ENCODE data around the gene HIPK2.

HIPK2 gene

DNA sequence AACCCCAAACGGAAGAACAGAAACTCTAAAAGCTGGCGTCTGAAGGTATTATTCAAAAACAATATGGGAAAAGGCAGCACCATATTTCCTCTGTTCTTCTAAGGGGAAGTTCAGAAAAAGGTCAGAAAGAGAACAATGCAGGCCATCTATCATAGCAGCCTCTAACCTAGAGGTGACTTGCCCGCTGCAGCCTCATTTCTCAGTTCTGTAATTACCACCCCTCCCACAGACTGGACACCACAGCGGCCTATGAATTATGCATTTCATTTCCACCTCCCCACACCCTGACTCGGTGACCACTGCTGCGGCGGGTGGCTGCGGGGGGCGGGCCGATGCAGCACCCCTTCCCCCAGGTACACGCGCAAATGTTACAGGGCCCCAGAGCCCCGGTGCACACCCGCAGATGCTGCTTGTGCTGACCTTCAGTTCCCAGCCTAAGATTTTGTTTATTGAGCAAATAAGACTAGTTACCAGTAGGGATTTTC lies 128.8 kb downstream of the HIPK2 start:
- TF ChIP-seq L3MBTL2 (conservative IDR thresholded peaks at IDR 0.05) (no peak), NFRKB (IDR thresholded peaks at IDR 0.05) (no peak), BHLHE40 (IDR thresholded peaks at IDR 0.05; ENCODE audit: borderline replicate concordance) (no peak)
- TF ChIP-seq, protein P1, sequence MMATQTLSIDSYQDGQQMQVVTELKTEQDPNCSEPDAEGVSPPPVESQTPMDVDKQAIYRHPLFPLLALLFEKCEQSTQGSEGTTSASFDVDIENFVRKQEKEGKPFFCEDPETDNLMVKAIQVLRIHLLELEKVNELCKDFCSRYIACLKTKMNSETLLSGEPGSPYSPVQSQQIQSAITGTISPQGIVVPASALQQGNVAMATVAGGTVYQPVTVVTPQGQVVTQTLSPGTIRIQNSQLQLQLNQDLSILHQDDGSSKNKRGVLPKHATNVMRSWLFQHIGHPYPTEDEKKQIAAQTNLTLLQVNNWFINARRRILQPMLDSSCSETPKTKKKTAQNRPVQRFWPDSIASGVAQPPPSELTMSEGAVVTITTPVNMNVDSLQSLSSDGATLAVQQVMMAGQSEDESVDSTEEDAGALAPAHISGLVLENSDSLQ (IDR thresholded peaks at IDR 0.05), result no peak
- POLR2A ChIA-PET, result no interaction called here
- CTCF ChIA-PET, result no interaction called here
- DNase-seq (ENCODE audit: extremely low spot score), result no peak

DNA sequence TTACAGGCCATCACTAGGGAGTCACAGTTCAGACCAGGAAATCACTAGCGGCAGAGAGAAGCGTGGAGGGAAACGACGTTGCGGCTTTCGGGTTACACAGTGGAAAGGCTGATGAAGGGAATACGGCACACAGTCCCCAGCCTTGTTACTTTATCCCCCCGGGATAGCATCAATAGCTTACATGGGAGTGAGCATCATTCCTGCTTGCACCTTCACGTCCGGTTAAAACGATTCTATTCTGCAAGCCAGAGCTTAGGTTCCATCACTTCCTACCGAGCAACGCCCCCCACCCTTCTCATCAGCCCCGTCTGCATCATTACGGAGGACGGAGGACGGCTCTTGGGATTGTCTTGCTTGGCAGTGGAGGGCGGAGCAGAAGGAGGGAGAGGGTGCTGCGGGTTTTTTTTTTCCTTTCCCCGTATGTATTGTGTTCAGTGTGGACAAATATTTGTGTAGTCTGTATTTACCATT lies 129.4 kb downstream of the HIPK2 start:
- ChIA-PET CTCF (interaction anchor here (1.8 to 3.9 kb wide), 2 partner anchors 15 to 354 kb away, joined by 8 to 35 read pairs; no protein-coding TSS in a partner anchor), POLR2A (no interaction called here)
- no peak for DNase-seq (ENCODE audit: extremely low spot score)
- TF ChIP-seq L3MBTL2 (conservative IDR thresholded peaks at IDR 0.05) (no peak), TARDBP (IDR thresholded peaks at IDR 0.05) (no peak), BHLHE40 (IDR thresholded peaks at IDR 0.05; ENCODE audit: borderline replicate concordance) (no peak), NFRKB (IDR thresholded peaks at IDR 0.05) (no peak), FOXA1 (IDR thresholded peaks at IDR 0.05) (no peak), ZNF384 (IDR thresholded peaks at IDR 0.05) (no peak), FOXM1 (IDR thresholded peaks at IDR 0.05; ENCODE audit: borderline replicate concordance) (no peak), SUZ12 (IDR thresholded peaks at IDR 0.05) (no peak), HDGF (IDR thresholded peaks at IDR 0.05; ENCODE audit: borderline replicate concordance) (no peak), ARNT (IDR thresholded peaks at IDR 0.05) (no peak), ELF4 (IDR thresholded peaks at IDR 0.05) (no peak), CTBP1 (IDR thresholded peaks at IDR 0.05; ENCODE audit: borderline replicate concordance) (no peak)
- TF ChIP-seq, protein P1 (IDR thresholded peaks at IDR 0.05), result no peak

DNA sequence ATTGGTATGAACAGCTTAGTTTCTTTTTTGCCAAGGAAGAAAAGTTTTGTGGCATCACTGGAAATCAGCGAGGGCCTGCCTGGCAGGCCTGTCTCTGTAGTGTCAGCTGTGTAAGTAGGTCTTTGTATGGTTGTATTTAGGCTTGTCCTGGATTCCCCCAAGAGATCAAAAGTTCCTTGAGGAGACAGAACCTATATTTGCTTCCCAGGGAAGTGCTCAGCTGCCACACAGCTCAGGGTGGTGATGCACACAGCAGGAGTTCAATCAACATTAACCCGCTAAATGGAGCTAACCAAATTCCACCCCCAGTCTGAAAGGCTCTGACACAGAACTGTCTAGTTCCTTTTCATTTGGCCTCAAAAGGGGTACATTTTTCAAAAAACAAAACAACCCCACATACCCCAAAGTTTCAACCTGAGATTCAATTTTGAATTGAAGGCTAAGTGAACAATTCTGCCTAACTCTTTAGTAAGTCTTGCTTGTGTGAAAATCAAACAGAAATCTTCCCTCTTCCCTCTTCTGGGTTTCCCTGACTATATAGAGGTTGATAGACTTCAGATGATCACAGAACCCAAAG lies 129.9 kb downstream of the HIPK2 start:
- no peak for DNase-seq (ENCODE audit: extremely low spot score)
- POLR2A ChIA-PET, result interaction anchor here (2.4 kb wide), 1 partner anchor 130 kb away, joined by 6 read pairs; the partner anchor contains the start of gene HIPK2
- CTCF ChIA-PET, result interaction anchor here (0.8 to 3.9 kb wide), 6 partner anchors 11 to 358 kb away, joined by 3 to 35 read pairs (median 8); no protein-coding TSS in a partner anchor
- no peak for TF ChIP-seq ARNT (IDR thresholded peaks at IDR 0.05)
- TF ChIP-seq NFRKB (IDR thresholded peaks at IDR 0.05), result no peak
- TF ChIP-seq SP1 (IDR thresholded peaks at IDR 0.05), result no peak
- TF ChIP-seq BHLHE40 (IDR thresholded peaks at IDR 0.05; ENCODE audit: borderline replicate concordance), result no peak
- TF ChIP-seq LEF1 (IDR thresholded peaks at IDR 0.05; ENCODE audit: borderline replicate concordance), result no peak
- TF ChIP-seq FOXA1 (IDR thresholded peaks at IDR 0.05), result no peak
- TF ChIP-seq CTBP1 (IDR thresholded peaks at IDR 0.05; ENCODE audit: borderline replicate concordance), result no peak
- TF ChIP-seq SUZ12 (IDR thresholded peaks at IDR 0.05), result no peak

DNA sequence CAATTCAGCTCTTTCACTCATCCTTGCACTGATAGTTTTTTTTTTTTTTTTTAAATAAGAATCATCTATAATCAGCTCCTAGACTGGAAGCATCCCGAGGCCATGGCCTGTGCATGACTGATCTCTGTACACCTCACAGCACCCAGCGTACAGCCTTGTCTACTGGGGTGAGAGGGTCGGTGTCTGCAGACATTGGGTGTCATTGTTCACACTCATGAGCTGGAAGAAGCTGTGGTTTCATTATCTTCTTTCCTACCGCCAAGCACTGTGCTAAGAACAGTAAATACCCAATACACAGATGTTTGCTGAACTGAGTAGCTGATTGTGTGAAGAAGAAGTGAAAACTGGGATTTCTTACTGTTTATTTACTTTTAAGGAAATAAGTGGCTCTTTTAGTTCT lies 130.7 kb downstream of the HIPK2 start:
- DNase-seq (ENCODE audit: extremely low spot score), result no peak
- TF ChIP-seq HDGF (IDR thresholded peaks at IDR 0.05; ENCODE audit: borderline replicate concordance) (no peak), LEF1 (IDR thresholded peaks at IDR 0.05; ENCODE audit: borderline replicate concordance) (no peak), FOXK2 (IDR thresholded peaks at IDR 0.05) (no peak), CTBP1 (IDR thresholded peaks at IDR 0.05; ENCODE audit: borderline replicate concordance) (no peak), FOXM1 (IDR thresholded peaks at IDR 0.05; ENCODE audit: borderline replicate concordance) (no peak), ELF4 (IDR thresholded peaks at IDR 0.05) (no peak), ZNF384 (IDR thresholded peaks at IDR 0.05) (no peak), NFRKB (IDR thresholded peaks at IDR 0.05) (no peak), TARDBP (IDR thresholded peaks at IDR 0.05) (no peak), L3MBTL2 (conservative IDR thresholded peaks at IDR 0.05) (no peak), SUZ12 (IDR thresholded peaks at IDR 0.05) (no peak), FOXA1 (IDR thresholded peaks at IDR 0.05) (no peak), ARNT (IDR thresholded peaks at IDR 0.05) (no peak), SP1 (IDR thresholded peaks at IDR 0.05) (no peak), BHLHE40 (IDR thresholded peaks at IDR 0.05; ENCODE audit: borderline replicate concordance) (no peak)
- TF ChIP-seq, protein P1 (IDR thresholded peaks at IDR 0.05), result no peak
- CTCF ChIA-PET, result interaction anchor here (0.6 to 3.9 kb wide), 12 partner anchors 10 to 794 kb away, joined by 3 to 35 read pairs (median 4); no protein-coding TSS in a partner anchor
- POLR2A ChIA-PET, result interaction anchor here (2.4 kb wide), 1 partner anchor 131 kb away, joined by 6 read pairs; the partner anchor contains the start of gene HIPK2

DNA sequence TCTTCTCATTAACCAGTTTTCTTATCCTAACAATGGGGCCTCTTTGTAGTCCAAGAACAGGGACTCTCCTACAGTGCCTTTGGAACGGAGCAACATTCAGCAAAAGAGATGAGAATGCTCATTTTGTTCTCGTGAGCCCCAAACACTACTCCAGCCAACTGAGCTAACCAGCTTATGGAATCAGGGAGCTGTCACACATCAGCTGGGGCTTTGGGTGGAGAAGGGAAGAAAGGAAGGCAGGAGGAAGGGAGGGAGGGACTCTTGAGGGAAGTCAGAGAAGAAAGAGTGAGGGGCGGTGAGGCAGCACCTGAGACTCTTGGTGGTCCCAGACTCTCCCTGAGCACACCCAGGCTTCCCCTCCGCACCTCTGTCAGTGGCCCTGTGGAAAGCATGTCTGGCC lies 131.2 kb downstream of the HIPK2 start:
- ChIA-PET CTCF (interaction anchor here (0.5 to 3.9 kb wide), 23 partner anchors 10 to 451 kb away, joined by 3 to 35 read pairs (median 4); no protein-coding TSS in a partner anchor), POLR2A (interaction anchor here (1.4 to 2.4 kb wide), 2 partner anchors 132 to 287 kb away, joined by 3 to 6 read pairs; partner anchors contain the start of genes HIPK2 and LUC7L2)
- TF ChIP-seq ARNT (IDR thresholded peaks at IDR 0.05) (no peak), NFRKB (IDR thresholded peaks at IDR 0.05) (no peak), FOXA1 (IDR thresholded peaks at IDR 0.05) (no peak), FOXM1 (IDR thresholded peaks at IDR 0.05; ENCODE audit: borderline replicate concordance) (no peak), ZNF384 (IDR thresholded peaks at IDR 0.05) (no peak), SP1 (IDR thresholded peaks at IDR 0.05) (no peak), TARDBP (IDR thresholded peaks at IDR 0.05) (no peak), HDGF (IDR thresholded peaks at IDR 0.05; ENCODE audit: borderline replicate concordance) (no peak), ELF4 (IDR thresholded peaks at IDR 0.05) (no peak), FOXK2 (IDR thresholded peaks at IDR 0.05) (no peak), L3MBTL2 (conservative IDR thresholded peaks at IDR 0.05) (no peak), CTBP1 (IDR thresholded peaks at IDR 0.05; ENCODE audit: borderline replicate concordance) (no peak), BHLHE40 (IDR thresholded peaks at IDR 0.05; ENCODE audit: borderline replicate concordance) (no peak), LEF1 (IDR thresholded peaks at IDR 0.05; ENCODE audit: borderline replicate concordance) (no peak), SUZ12 (IDR thresholded peaks at IDR 0.05) (no peak)
- TF ChIP-seq, protein P1 (IDR thresholded peaks at IDR 0.05), result no peak
- no peak for DNase-seq (ENCODE audit: extremely low spot score)

All from HEK293T (cell line).